Ishikawa (cell line): Measurements from ENCODE around the gene CD8A.
A peak's percentile ranks its signal among the peaks of the same experiment; 100 is the strongest.

Experiments used
- CREB1 ChIP-seq: IDR thresholded peaks from 2 replicates; pipeline ENCODE4 v1.6.1; 2012; ENCODE audit warnings: low read depth
- EGR1 ChIP-seq: IDR thresholded peaks from 2 replicates; pipeline ENCODE4 v1.6.1; 2012
- EP300 ChIP-seq: IDR thresholded peaks from 2 replicates; pipeline ENCODE4 v1.6.1; 2012; ENCODE audit warnings: borderline replicate concordance
- RAD21 ChIP-seq: IDR thresholded peaks from 2 replicates; pipeline ENCODE4 v1.6.1; 2012; ENCODE audit warnings: low read depth
- YY1 ChIP-seq: IDR thresholded peaks from 2 replicates; pipeline ENCODE4 v1.6.1; 2012; ENCODE audit warnings: low read depth

DNA sequence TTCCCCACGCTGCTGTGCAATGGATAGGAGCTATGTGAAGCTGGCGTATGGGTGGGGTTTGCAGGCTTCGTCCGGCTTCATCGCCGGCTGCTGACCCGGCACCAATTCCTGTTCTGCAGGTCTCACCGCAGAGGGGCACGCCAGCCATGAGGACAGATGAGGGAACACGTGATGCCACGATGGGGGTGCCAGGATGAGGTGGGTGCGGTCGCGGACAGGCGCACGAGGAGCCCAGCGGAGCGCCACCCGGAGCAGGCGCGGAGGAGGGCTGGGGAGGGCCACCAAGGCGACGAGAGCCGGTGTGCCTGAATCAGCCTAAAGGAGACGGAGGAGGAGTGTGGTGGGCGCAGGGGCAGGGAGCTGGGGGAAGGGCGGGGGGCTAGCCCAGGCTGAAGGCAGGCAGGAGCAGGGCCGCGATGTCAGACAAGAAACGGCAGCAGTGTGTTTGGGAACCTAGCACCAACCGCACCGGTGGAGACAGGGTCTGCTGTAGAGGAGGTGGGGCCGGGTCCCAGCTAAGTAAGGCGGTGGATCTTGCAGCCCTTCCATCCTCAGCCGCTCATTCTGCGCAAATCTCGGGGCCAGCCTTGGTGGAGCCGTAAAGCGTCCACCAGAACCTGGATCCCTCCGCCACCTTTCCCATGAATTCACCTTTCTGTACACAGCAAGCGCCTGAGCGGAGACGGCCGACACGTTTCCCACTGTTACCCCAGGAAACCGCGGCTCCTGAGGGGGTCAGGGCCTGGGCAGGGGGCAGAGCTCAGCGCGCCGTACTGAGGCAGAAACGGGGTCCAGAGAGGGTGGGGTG is 17.0 kb upstream of the CD8A start:
- TF ChIP-seq YY1 (peak; percentile 82), CREB1 (no peak), EP300 (peak; percentile 26; the same call in 1 of the 2 replicates), RAD21 (peak; percentile 6; the same call in 1 of the 2 replicates), EGR1 (peak; percentile 20; the same call in 1 of the 2 replicates)
